ENCODE data around the gene SNAPC4. TPM values are rescaled to one million over a fixed set of nuclear protein-coding genes. Genes with fewer than 3 reads are reported as not detected.
"Not testable (repeated sequence)": the region's sequence is repeated elsewhere in the genome, so short reads cannot be mapped to it uniquely, and the experiment has no call there.

Gene SNAPC4
- total RNA-seq, 2 experiments from 2014 or later: 9.4 to 10.8 TPM

GRCh38 chr9:136359774-136360718 lies 39.9 kb downstream of the SNAPC4 start:
- Mint-ChIP-seq H3K27me3 (no peaks in the 10 kb centered on the region), H3K9me3 (no peaks in the 10 kb centered on the region), H3K27ac (no peak overlapping the region), H3K36me3 (ENCODE audit: low read depth) (no peaks in the 10 kb centered on the region), H3K4me3 (no peak overlapping the region), H3K4me1 (peaks cover 4% of the 10 kb centered on the region)
- ChIA-PET POLR2A (no interaction called here), CTCF (no interaction called here)
- no peak for DNase-seq

DNA sequence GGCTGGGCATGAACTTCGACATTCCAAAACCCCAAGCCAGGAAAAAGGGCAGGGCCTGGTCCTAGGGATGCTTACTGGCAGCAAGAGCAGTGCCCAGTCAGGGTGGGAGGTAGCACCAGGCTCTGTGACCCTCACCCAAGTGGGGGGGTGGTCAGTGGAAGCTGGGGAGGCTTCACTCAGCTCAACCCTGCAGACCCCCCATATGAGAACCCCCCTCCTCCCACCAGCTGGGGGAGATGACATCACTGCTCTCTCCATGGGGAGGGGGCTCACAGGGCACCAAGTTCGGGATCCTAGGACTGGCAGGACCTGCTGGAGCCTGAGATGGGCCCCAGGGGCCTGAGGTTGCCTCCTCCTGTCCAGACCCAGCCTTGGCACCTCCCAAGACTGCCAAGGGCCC lies 41.1 kb downstream of the SNAPC4 start:
- POLR2A ChIA-PET: no interaction called here
- CTCF ChIA-PET: no interaction called here
- peaks cover 4% of the 10 kb centered on the region for H3K4me1 Mint-ChIP-seq
- no peaks in the 10 kb centered on the region for H3K36me3 Mint-ChIP-seq (ENCODE audit: low read depth)
- no peak overlapping the region for H3K4me3 Mint-ChIP-seq
- DNase-seq: no peak
- no peaks in the 10 kb centered on the region for H3K27me3 Mint-ChIP-seq
- no peaks in the 10 kb centered on the region for H3K9me3 Mint-ChIP-seq
- no peak overlapping the region for H3K27ac Mint-ChIP-seq

DNA sequence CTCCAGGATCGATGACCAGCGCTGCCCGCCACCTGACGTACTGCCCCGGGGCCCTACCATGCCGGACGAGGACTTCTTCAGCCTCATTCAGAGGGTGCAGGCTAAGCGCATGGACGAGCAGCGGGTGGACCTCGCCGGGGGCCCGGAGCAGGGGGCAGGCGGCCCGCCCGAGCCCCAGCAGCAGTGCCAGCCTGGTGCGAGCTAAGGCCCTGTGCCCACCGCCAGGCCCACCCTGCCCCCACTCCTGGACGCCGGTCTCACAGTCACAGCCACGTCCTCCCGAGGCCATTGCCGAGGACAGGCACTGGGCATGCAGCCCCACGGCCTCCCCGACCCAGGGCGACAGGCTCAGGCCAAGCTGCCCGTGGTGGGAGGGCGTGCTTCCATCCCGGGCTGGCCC lies 42.0 kb downstream of the SNAPC4 start:
- CTCF ChIA-PET: no interaction called here
- Mint-ChIP-seq H3K36me3 (ENCODE audit: low read depth) (no peaks in the 10 kb centered on the region), H3K4me3 (no peak overlapping the region), H3K9me3 (no peaks in the 10 kb centered on the region), H3K27me3 (no peaks in the 10 kb centered on the region), H3K27ac (no peak overlapping the region), H3K4me1 (peaks cover 4% of the 10 kb centered on the region)
- DNase-seq: no peak
- POLR2A ChIA-PET: no interaction called here

GRCh38 chr9:136357202-136357725 lies 42.7 kb downstream of the SNAPC4 start:
- DNase-seq: no peak
- no peaks in the 10 kb centered on the region for H3K4me1 Mint-ChIP-seq
- no peaks in the 10 kb centered on the region for H3K27me3 Mint-ChIP-seq
- no peak overlapping the region for H3K27ac Mint-ChIP-seq
- H3K4me3 Mint-ChIP-seq: no peak overlapping the region
- POLR2A ChIA-PET: no interaction called here
- H3K36me3 Mint-ChIP-seq (ENCODE audit: low read depth): no peaks in the 10 kb centered on the region
- no peaks in the 10 kb centered on the region for H3K9me3 Mint-ChIP-seq
- CTCF ChIA-PET: no interaction called here

- ChIA-PET CTCF (no interaction called here), POLR2A (no interaction called here)
- Mint-ChIP-seq H3K36me3 (ENCODE audit: low read depth) (no peaks in the 10 kb centered on the region), H3K9me3 (no peaks in the 10 kb centered on the region), H3K27me3 (no peaks in the 10 kb centered on the region), H3K4me3 (no peak overlapping the region), H3K27ac (no peak overlapping the region), H3K4me1 (no peaks in the 10 kb centered on the region)
- no peak for DNase-seq
Measured at GRCh38 chr9:136355616-136356557, 44.1 kb downstream of the SNAPC4 start.

GRCh38 chr9:136354592-136355085 lies 45.3 kb downstream of the SNAPC4 start:
- Mint-ChIP-seq H3K27ac (no peak overlapping the region), H3K4me3 (no peak overlapping the region), H3K9me3 (no peaks in the 10 kb centered on the region), H3K4me1 (no peaks in the 10 kb centered on the region), H3K36me3 (ENCODE audit: low read depth) (no peaks in the 10 kb centered on the region), H3K27me3 (no peaks in the 10 kb centered on the region)
- POLR2A ChIA-PET: no interaction called here
- no peak for DNase-seq
- CTCF ChIA-PET: interaction anchor here (0.7 to 1.1 kb wide), 2 partner anchors 9 to 16 kb away, joined by 3 read pairs; no protein-coding TSS in a partner anchor

GRCh38 chr9:136353757-136354488 lies 46.0 kb downstream of the SNAPC4 start:
- POLR2A ChIA-PET: no interaction called here
- CTCF ChIA-PET: interaction anchor here (0.7 to 1.1 kb wide), 3 partner anchors 9 to 17 kb away, joined by 3 read pairs; no protein-coding TSS in a partner anchor
- H3K4me3 Mint-ChIP-seq: no peak overlapping the region
- H3K27me3 Mint-ChIP-seq: no peaks in the 10 kb centered on the region
- no peaks in the 10 kb centered on the region for H3K36me3 Mint-ChIP-seq (ENCODE audit: low read depth)
- no peaks in the 10 kb centered on the region for H3K9me3 Mint-ChIP-seq
- H3K27ac Mint-ChIP-seq: no peak overlapping the region
- DNase-seq: no peak
- H3K4me1 Mint-ChIP-seq: no peaks in the 10 kb centered on the region

DNA sequence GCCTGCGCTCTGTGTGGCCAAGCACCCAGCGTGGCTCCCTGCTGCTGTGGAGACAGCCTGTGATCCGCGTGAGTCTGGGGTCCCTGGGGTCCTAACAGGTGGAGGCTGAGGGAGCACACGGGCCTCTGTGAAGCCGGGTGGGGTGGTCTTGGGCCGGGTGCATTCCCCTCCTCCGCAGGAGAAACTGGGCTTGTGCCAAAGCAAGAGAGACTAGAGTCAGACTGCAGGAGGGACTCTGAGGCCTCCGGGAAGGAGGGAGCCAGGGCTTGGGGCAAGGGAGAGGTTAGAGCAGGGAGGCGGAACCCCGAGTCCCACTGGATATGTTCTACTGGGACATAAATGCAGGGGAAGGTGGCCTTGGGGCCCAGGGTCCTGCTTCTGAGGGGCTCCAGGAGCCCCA lies 46.9 kb downstream of the SNAPC4 start:
- DNase-seq: no peak
- ChIA-PET CTCF (interaction anchor here (1.1 kb wide), 1 partner anchor 10 kb away, joined by 3 read pairs; no protein-coding TSS in a partner anchor), POLR2A (no interaction called here)
- H3K4me3 Mint-ChIP-seq: no peak overlapping the region
- no peaks in the 10 kb centered on the region for H3K9me3 Mint-ChIP-seq
- no peaks in the 10 kb centered on the region for H3K4me1 Mint-ChIP-seq
- no peaks in the 10 kb centered on the region for H3K27me3 Mint-ChIP-seq
- H3K27ac Mint-ChIP-seq: no peak overlapping the region
- H3K36me3 Mint-ChIP-seq (ENCODE audit: low read depth): no peaks in the 10 kb centered on the region

- CTCF ChIA-PET: no interaction called here
- Mint-ChIP-seq H3K36me3 (ENCODE audit: low read depth) (no peaks in the 10 kb centered on the region), H3K4me1 (no peaks in the 10 kb centered on the region), H3K27me3 (no peaks in the 10 kb centered on the region), H3K27ac (no peak overlapping the region), H3K4me3 (no peak overlapping the region), H3K9me3 (no peaks in the 10 kb centered on the region)
- DNase-seq: no peak
- POLR2A ChIA-PET: no interaction called here
Measured at GRCh38 chr9:136352682-136353081, 47.3 kb downstream of the SNAPC4 start.

GRCh38 chr9:136351868-136352267 lies 48.1 kb downstream of the SNAPC4 start:
- CTCF ChIA-PET: not testable (repeated sequence)

GRCh38 chr9:136351252-136351800 lies 48.6 kb downstream of the SNAPC4 start:
- CTCF ChIA-PET: no interaction called here

More at GRCh38 chr9:136351868-136352267, 48.1 kb downstream of the SNAPC4 start:
- H3K27ac Mint-ChIP-seq; H3K36me3 Mint-ChIP-seq (ENCODE audit: low read depth); H3K9me3 Mint-ChIP-seq; POLR2A ChIA-PET; DNase-seq; H3K27me3 Mint-ChIP-seq; H3K4me1 Mint-ChIP-seq; H3K4me3 Mint-ChIP-seq: not testable (repeated sequence)

More at GRCh38 chr9:136351252-136351800, 48.6 kb downstream of the SNAPC4 start:
- Mint-ChIP-seq H3K9me3 (no peaks in the 10 kb centered on the region), H3K4me1 (no peaks in the 10 kb centered on the region), H3K27ac (no peak overlapping the region), H3K27me3 (no peaks in the 10 kb centered on the region), H3K36me3 (ENCODE audit: low read depth) (no peaks in the 10 kb centered on the region), H3K4me3 (no peak overlapping the region)
- DNase-seq: no peak
- POLR2A ChIA-PET: no interaction called here

All from activated CD4-positive, alpha-beta T cell treated with anti-CD3 and anti-CD28 coated beads, Interleukin-2, amount 10 ng/mL, durations not matched to agents 7 days and 5 days (primary cell).